Lower lobe of right lung (tissue), 2 donors: ENCODE data around the gene INSC. TPM values are rescaled to one million over a fixed set of nuclear protein-coding genes. Genes with fewer than 3 reads are reported as not detected.

Experiments
- ATAC-seq, 2 donors: fragments of 200-7000 bp; cut with Tn5 transposase; one replicate each; pipeline ENCODE4 v1.9.1; 2020 to 2022; ENCODE audit warnings: mild to moderate bottlenecking in 2 of 2, moderate library complexity in 2 of 2
- DNase-seq: peaks from one replicate; pipeline ENCODE4 v3.0.0-alpha.2; 2020
- H3K27ac ChIP-seq: fragments of 200-600 bp; one replicate; pipeline ENCODE4 v1.8.0; 2022
- H3K27me3 ChIP-seq: fragments of 200-600 bp; one replicate; pipeline ENCODE4 v1.8.0; 2022; ENCODE audit warnings: low read depth
- H3K36me3 ChIP-seq: fragments of 200-600 bp; one replicate; pipeline ENCODE4 v1.8.0; 2022; ENCODE audit warnings: mild to moderate bottlenecking
- H3K4me1 ChIP-seq: fragments of 200-600 bp; one replicate; pipeline ENCODE4 v1.8.0; 2022
- H3K4me3 ChIP-seq: fragments of 200-600 bp; one replicate; pipeline ENCODE4 v1.8.0; 2022; ENCODE audit warnings: mild to moderate bottlenecking
- H3K9me3 ChIP-seq: fragments of 200-600 bp; one replicate; pipeline ENCODE4 v1.8.0; 2022
- intact Hi-C: fragments of 100-400 bp; cut with DNase I; formaldehyde crosslinking; loops from one replicate; pipeline ENCODE4 v1.11.0; 2022
- total RNA-seq: library from RNA; stranded (reverse); fragmentation: NEBNext Ultra II Directional; extraction: Animal tissue kit (Norgen Biotek cat#: 25700); gene quantifications from one replicate; pipeline ENCODE4 v1.2.1, GENCODE V29; 2021
- TF ChIP-seq, protein P1 (sequence below): fragments of 200-600 bp; IDR thresholded peaks from one replicate; pipeline ENCODE4 v1.8.0; 2022; ENCODE audit warnings: antibody characterized with exemption, mild to moderate bottlenecking
- donor health status: DM: no; HTN: yes; CAD: no; lungs with severe emphysema.

The INSC gene
- total RNA-seq, 1 donor from 2014 or later: 1.1 TPM

DNA sequence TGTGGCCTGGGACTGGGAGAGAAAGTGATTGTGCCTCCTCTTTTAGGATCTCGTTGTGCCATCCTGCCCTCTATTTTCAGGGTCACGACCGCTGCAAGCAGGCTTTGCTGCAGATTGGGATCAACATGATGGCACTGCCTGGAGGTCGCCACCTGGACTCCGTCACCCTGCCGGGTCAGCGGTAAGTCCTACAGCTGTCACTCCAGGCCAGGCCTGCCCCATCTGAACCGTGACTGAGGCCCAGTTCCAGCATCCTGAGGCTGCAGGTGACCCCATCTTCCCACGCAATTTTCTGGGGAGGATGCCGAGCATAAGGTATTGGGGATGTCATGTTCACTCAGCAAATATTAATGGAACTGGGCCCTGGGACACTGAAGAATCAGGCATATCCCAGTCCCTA is 34.3 kb downstream of the INSC start:
- TF ChIP-seq, protein P1, sequence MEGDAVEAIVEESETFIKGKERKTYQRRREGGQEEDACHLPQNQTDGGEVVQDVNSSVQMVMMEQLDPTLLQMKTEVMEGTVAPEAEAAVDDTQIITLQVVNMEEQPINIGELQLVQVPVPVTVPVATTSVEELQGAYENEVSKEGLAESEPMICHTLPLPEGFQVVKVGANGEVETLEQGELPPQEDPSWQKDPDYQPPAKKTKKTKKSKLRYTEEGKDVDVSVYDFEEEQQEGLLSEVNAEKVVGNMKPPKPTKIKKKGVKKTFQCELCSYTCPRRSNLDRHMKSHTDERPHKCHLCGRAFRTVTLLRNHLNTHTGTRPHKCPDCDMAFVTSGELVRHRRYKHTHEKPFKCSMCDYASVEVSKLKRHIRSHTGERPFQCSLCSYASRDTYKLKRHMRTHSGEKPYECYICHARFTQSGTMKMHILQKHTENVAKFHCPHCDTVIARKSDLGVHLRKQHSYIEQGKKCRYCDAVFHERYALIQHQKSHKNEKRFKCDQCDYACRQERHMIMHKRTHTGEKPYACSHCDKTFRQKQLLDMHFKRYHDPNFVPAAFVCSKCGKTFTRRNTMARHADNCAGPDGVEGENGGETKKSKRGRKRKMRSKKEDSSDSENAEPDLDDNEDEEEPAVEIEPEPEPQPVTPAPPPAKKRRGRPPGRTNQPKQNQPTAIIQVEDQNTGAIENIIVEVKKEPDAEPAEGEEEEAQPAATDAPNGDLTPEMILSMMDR: no peak
- Histone ChIP-seq H3K36me3 (no peaks in the 10 kb centered on the region), H3K4me3 (no peak overlapping the region), H3K4me1 (no peaks in the 10 kb centered on the region), H3K27me3 (no peaks in the 10 kb centered on the region), H3K27ac (no peak overlapping the region), H3K9me3 (no peaks in the 10 kb centered on the region)
- DNase-seq (no peak), ATAC-seq (no peak)
- intact Hi-C loops: no loop called here

DNA sequence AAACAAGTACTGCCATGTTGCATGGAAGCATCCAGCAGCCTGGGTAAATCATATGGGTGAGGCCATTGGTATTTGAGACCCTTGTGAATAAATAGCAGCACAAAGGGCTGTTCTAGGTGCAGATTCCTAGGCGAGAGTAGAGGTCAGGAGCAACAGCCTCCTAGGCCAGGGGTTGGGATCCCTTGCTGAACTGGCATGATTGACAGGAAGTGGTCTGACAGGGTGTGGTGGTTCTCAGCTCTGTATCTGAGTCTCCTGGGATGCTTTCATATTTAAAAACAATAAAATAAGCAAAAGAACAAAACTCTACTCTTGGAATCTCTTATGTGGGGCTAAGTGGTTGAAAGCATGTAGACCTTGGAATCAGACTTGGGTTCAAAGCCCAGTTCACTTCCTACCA is 35.8 kb downstream of the INSC start:
- Histone ChIP-seq H3K4me3 (no peak overlapping the region), H3K4me1 (no peaks in the 10 kb centered on the region), H3K27ac (no peak overlapping the region), H3K9me3 (no peaks in the 10 kb centered on the region), H3K27me3 (no peaks in the 10 kb centered on the region), H3K36me3 (no peaks in the 10 kb centered on the region)
- DNase-seq: no peak
- no peak for ATAC-seq
- intact Hi-C loops: no loop called here
- TF ChIP-seq, protein P1: no peak

DNA sequence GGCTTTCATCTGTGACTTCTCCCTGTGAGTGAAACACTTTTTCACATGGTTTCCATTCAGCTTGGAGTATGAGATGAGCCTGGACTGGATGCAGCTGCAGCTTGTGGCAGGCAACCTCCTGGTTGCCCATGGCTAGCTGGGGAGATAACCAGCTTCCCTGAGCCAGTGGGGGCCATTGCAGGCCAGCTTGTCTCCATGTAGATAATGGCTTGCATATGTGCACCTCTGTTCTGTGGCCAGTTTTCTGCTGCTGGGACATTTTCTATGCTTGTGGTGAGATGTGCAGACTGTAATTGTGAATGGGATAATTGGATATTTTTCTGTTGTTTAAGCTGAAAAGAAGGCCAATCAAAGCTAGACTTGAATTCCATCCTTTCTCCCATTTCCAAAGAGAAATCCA is 38.5 kb downstream of the INSC start:
- Histone ChIP-seq H3K4me1 (no peaks in the 10 kb centered on the region), H3K4me3 (no peak overlapping the region), H3K9me3 (no peaks in the 10 kb centered on the region), H3K36me3 (no peaks in the 10 kb centered on the region), H3K27me3 (no peaks in the 10 kb centered on the region), H3K27ac (no peak overlapping the region)
- TF ChIP-seq, protein P1: no peak
- ATAC-seq (no peak), DNase-seq (no peak)
- intact Hi-C loops: no loop called here

DNA sequence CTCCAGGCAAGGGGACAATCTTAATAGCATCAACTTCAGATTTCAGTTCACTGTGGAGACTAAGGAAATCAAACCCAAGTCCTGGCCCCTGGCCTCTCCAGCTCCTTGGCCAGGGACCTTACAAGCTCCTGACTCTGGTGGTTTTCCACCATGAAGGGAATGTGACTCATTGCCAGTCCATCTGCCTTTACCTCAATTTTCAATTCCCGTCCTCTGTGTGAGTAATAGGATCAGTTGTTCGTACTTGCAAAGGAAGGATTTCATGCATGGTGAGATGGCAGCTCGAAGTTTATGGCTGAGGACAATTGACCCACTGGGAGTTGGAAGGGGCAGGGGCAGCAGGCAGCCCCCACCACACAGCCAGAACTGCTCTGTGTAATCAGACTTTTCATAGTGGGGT is 42.5 kb downstream of the INSC start:
- no peaks in the 10 kb centered on the region for H3K4me1 ChIP-seq
- no peak for DNase-seq
- intact Hi-C loops: no loop called here

DNA sequence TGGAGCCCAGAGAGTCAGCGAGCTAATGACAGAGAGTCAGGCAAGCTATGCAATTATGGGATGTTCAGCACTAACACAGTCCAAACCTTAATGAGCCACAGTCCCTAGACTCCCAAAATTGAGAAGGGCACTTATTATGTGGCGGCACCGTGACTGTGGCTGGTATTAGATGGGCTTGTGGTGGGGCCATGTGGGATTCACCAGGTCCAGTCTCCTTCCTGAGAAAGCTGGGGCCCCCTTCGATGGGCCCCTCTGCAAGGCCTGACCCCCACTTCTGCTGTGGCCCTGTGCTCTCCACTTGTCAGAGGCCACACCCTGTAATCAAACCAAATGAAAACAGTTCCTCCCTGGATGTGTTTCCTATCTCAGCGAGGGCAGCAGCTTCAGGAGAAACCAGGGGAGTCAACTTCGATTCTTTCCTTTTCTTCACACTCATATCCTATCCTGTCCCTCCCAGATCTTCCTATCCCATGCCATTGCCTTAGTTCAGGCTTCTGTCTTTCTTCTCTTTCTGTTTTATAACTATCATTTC is 42.9 kb downstream of the INSC start:
- DNase-seq: no peak
- TF ChIP-seq, protein P1: no peak
- intact Hi-C loops: no loop called here

More for the DNA sequence above, 42.5 kb downstream of the INSC start:
- Histone ChIP-seq H3K9me3 (no peaks in the 10 kb centered on the region), H3K4me3 (no peak overlapping the region), H3K27ac (no peak overlapping the region), H3K36me3 (no peaks in the 10 kb centered on the region), H3K27me3 (no peaks in the 10 kb centered on the region)
- TF ChIP-seq, protein P1: no peak
- ATAC-seq: no peak

More for the DNA sequence above, 42.9 kb downstream of the INSC start:
- ATAC-seq: no peak
- Histone ChIP-seq H3K4me1 (no peaks in the 10 kb centered on the region), H3K36me3 (no peaks in the 10 kb centered on the region), H3K27me3 (no peaks in the 10 kb centered on the region), H3K4me3 (no peak overlapping the region), H3K9me3 (no peaks in the 10 kb centered on the region), H3K27ac (no peak overlapping the region)
